Activated gamma-delta T cell treated with anti-CD3 and anti-CD28 coated beads, Interleukin-2, amount 50 U/mL, for 16 hours (primary cell): Measurements from ENCODE around the gene ZNF526.
"Not testable (repeated sequence)": the region's sequence is repeated elsewhere in the genome, so short reads cannot be mapped to it uniquely, and the experiment has no call there.

ENCODE experiments used
- DNase-seq: peaks from one replicate; pipeline ENCODE4 v3.0.0-alpha.2; 2020; ENCODE audit warnings: low read depth

Gene ZNF526

DNA sequence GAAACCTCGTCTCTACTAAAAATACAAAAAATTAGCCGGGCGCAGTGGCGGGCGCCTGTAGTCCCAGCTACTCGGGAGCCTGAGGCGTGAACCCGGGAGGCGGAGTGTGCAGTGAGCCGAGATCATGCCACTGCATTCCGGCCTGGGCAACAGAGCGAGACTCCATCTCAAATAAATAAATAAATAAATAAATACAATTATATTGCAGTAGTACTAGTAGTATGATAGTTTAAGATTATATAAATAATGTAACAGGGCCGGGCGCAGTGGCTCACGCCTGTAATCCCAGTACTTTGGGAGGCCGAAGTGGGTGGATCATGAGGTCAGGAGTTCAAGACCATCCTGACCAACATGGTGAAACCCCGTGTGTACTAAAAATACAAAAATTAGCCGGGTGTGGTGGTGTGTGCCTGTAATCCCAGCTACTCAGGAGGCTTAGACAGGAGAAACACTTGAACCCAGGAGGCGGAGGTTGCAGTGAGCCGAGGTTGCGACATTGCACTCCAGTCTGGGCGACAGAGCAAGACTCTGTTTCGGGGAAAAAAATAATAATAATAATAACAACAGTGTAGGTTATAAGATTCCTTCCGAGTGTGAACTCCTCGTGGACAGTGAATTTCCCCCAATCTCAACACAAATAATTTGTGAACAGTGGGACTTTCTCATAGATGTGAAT is 47.0 kb downstream of the ZNF526 start:
- DNase-seq: not testable (repeated sequence)

- DNase-seq: no peak
These were observed 47.6 kb downstream of the ZNF526 start for GRCh38 chr19:42267644-42268141.

DNA sequence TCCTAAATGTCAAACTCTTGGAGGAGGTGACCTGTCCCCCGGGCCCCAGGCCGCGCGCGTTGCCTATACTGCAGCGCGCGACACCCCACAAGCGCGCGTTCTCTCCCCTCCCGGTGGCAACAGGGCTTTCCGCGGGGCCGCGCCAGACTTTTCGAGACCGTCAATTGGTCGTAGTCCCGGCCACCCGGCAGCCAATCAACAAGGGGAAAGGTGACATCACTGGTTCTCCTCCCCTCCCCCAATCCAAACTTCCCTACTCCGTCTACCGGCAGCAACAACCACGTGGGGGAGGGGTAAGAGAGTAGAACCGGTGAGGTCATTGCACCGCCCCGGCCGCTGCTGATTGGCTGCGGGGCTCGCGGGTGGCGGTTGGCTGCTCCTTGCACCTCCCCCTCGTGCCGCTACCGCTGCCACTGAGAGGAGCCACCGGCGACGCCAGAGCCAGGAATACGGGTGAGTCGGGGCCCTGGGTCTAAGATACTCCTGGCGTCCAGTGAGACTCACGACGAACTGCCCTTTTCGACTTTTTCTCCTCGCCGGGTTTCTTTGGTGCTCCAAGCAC is 48.1 kb downstream of the ZNF526 start:
- DNase-seq: peak; percentile 97

GRCh38 chr19:42268704-42269477 is 48.8 kb downstream of the ZNF526 start, which contains the start of gene CIC:
Gene CIC, plus strand, starts transcription at chr19:42269252. Its CDS starts 2,532 bp downstream, at chr19:42271784.
- peak; percentile 98 for DNase-seq

DNA sequence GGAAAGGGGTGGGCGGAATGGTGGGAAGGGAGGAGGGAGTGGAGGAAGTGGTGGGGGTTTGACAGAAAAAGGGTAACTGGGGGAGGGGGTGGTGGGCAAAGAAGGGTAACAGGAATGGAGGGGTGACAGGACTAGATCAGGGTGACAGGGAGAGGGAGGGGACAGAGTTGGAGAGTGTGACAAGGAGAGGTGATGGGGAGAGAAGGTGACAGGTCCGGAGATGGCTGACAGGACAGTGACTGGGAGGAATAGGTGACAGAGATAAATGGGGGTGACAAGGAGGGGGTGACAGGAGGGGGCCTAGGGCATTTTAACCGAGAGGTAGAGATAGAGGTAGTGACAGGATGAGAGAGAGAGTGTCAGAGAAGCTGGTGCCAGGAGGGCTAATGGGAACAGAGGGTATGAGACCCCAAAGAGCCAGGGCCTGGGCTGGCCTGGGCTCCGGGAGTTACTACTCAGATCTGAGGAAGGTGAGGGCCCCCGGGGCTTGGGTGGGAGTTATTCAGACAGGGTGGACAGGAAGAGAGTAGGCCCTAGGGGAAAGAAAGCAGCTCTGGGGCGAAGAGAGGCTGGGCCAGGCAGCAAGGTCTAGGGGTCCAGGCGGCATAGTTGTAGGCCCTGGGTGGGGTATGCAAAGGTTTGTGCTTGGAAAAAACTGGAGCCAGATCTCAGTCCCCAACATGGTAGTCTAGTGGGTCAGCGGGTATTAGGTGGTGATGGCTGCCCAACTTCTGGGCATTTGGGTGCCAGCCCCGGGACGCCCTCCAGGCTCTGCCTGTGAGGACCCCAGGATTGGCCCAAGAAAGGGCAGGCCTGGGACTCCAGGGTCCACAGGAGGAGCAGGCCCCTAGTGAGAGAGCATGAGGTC is 49.6 kb downstream of the ZNF526 start:
- DNase-seq: no peak

DNA sequence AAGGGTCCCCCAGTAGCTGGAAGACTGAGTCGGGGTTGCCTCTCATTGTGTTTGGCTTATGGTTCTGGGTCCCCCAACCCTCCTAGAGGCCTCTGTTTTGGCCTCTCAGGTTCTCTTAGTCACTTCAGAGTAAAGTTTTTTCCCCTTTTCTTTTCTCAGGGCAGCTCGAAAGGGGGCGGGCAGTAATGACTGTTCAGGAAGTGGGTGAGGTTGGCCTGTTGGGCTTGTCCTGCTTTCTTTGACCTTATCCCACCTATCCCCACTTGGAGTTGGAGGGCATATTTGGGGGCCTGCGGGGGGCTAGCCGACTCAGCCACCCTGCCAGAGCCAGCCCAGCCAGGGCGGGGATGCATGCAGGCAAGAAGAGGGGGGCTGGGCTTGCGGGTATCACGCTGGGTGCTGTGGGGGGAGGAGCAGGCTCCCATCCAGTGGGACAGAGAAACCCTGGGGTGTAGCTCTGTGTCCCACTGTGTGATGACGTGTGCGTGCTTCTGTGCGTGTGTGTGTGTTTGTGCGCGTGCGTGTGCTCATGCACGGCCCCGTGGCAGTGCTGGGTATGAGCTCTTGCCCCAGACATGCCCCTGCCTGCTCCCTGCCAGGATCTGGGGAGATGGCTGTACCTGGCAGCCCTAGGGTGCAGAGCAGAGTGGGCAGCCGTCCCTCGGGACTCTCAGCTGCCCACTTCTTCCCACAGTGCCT is 50.4 kb downstream of the ZNF526 start:
- peak; percentile 41 for DNase-seq

DNA sequence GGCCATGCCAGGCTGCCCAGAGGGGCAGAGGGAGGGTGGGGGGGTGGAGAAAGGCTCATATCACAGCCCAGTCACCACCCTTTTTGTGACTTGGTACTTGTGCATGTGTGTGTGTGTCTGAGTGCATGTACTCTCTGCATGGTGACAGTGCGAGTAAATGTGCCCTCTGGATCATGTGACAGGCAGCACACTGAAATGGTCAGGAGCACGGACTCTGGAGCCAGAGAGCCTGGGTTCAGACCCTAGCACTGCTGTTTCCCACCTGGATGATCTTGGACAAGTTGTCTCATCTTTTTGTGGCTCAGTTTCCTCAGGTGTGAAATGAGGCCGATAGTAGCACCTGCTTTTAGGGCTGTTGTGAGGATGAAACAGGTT is 50.9 kb downstream of the ZNF526 start:
- DNase-seq: no peak

DNA sequence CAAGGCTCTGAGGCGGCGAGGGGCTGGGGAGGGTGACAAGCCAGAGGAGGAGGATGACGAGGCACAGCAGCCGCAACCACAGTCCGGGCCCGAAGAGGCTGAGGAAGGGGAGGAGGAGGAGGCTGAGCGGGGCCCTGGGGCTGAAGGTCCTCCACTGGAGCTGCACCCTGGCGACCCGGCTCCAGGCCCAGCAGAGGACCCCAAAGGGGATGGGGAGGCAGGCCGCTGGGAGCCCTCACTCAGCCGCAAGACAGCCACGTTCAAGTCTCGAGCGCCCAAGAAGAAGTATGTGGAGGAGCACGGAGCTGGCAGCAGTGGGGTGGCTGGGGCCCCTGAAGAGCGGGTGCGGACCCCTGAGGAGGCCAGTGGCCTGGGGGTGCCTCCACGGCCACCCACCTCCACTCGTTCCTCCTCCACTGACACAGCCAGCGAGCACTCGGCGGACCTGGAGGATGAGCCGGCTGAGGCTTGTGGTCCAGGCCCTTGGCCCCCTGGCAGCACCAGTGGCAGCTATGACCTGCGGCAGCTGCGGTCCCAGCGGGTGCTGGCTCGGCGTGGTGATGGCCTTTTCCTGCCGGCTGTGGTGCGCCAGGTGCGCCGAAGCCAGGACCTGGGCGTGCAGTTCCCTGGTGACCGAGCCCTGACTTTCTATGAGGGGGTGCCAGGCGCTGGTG is 51.9 kb downstream of the ZNF526 start:
- no peak for DNase-seq

DNA sequence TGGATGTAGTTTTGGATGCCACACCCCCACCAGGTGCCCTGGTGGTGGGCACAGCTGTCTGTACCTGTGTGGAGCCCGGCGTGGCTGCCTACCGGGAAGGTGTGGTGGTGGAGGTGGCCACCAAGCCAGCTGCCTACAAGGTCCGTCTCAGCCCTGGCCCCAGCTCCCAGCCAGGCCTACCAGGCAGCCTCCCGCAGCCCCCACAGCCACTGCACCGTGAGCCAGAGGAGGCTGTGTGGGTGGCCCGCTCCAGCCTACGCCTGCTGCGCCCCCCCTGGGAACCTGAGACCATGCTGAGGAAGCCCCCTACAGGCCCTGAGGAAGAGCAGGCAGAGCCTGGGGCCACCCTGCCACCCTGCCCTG is 52.4 kb downstream of the ZNF526 start:
- no peak for DNase-seq

DNA sequence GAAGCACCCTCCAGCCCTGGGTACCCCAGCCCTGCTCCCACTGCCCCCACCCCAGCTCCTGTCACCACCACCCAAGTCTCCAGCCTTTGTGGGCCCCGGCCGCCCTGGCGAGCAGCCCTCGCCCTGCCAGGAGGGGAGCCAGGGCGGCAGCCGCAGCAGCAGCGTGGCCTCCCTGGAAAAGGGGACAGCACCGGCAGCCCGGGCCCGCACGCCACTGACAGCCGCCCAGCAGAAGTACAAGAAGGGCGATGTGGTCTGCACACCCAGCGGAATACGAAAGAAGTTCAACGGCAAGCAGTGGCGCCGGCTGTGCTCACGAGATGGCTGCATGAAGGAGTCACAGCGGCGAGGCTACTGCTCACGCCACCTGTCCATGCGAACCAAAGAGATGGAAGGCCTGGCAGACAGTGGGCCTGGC is 52.9 kb downstream of the ZNF526 start:
- DNase-seq: no peak

GRCh38 chr19:42273407-42274064 is 53.4 kb downstream of the ZNF526 start:
- no peak for DNase-seq

DNA sequence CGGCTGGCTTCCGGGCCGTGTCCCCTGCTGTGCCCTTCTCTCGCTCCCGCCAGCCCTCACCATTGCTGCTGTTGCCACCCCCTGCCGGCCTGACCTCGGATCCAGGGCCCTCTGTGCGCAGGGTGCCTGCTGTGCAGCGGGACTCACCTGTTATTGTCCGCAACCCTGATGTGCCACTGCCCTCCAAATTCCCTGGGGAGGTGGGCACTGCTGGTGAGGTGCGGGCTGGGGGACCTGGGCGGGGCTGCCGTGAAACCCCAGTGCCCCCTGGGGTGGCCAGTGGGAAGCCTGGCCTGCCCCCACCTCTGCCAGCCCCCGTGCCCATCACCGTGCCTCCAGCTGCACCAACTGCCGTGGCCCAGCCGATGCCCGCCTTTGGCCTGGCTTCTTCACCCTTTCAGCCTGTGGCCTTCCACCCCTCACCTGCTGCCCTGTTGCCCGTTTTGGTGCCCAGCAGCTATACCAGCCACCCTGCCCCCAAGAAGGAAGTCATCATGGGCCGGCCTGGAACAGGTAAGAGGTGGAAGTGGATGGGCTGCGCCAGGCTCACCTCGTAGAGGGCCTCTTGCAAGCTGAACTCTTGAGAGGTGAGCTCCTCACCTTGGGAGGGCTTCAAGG is 54.1 kb downstream of the ZNF526 start:
- DNase-seq: no peak

- DNase-seq: no peak
These were observed 55.0 kb downstream of the ZNF526 start for GRCh38 chr19:42275103-42275502.

DNA sequence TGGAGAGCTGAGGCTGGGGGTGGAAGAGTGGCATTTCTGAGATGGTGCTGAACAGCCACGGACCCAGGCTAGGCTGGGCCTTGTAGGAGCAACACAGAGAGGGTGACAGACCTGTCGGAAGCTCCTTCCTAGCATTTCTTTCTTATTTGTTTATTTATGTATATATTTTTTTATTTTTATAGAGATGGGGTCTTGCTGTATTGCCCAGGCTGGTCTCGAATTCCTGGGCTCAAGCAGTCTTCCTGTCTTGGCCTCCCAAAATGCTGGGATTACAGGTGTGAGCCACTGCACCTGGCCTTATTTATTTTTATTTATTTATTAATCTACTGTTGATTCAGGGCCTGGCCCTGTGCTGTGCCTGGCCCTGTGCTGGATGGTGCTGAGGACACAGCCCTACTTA is 55.4 kb downstream of the ZNF526 start:
- DNase-seq: no peak

DNA sequence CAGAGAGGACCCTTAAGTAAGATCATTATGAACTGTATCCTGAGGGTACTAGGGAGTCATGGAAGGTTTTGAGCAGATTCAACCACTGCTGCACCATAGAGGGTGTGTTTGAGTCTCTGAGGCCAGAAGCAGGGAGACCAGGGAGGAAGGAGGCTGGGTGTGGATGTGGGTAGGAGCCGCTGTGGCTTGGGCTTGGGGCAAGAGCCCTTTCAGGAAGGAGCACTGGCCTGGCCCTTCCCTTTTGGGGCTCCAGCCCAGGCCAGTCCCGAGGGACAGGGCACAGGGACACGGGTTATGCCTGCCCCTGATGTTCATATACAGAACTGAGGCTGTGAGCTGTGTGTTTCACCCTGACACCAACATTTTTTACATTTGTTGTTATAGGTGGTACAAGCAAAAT is 56.2 kb downstream of the ZNF526 start:
- DNase-seq: no peak

- DNase-seq: no peak
These were observed 56.7 kb downstream of the ZNF526 start for GRCh38 chr19:42276821-42277220.
